ENCODE measurements around the gene AAK1.
A peak's percentile ranks its signal among the peaks of the same experiment; 100 is the strongest.
"Not testable (repeated sequence)": the region's sequence is repeated elsewhere in the genome, so short reads cannot be mapped to it uniquely, and the experiment has no call there.

The AAK1 gene

DNA sequence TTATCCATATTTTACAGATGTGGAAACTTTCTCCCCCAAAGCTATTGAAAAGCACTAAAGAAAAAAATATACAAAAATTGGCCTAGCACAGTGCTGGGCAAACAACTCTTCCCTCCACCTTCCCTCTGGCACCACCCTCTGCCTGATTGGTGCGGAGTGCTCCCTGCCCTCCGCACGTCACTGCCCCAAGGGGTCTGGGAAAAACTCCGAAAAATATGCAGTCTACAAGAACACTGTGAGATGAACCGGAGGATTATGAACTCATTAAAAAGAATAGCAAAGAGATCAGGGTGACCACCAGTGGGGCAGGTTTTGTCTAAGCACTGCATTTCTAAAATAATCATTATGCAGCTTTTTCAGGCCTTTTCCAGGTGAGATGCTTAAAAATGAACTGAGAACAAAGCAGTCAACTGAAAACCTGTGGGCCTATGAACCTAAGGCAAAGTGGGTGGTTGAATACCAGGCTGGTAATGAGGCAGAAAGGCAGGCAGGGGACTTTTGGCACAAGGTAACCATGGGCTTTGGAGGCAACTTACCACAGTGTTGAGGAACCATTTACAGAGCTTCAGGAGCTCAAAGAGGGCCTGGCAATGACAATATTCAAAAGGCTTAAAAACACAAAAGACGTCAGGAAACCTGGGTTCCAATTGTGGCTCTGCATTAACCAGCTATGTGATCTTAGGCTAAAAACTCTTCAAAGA, 57.5 kb downstream of the AAK1 start:
- Mint-ChIP-seq H3K4me1 (peaks cover 91% of the 10 kb centered on the region), H3K9me3 (no peaks in the 10 kb centered on the region), H3K27ac (peak overlapping the region; percentile 56), H3K4me3 (peak overlapping the region; percentile 9), H3K27me3 (no peaks in the 10 kb centered on the region), H3K36me3 (ENCODE audit: low read depth) (peaks cover 6% of the 10 kb centered on the region)
- ATAC-seq (peak; percentile 52), DNase-seq (no peak)

DNA sequence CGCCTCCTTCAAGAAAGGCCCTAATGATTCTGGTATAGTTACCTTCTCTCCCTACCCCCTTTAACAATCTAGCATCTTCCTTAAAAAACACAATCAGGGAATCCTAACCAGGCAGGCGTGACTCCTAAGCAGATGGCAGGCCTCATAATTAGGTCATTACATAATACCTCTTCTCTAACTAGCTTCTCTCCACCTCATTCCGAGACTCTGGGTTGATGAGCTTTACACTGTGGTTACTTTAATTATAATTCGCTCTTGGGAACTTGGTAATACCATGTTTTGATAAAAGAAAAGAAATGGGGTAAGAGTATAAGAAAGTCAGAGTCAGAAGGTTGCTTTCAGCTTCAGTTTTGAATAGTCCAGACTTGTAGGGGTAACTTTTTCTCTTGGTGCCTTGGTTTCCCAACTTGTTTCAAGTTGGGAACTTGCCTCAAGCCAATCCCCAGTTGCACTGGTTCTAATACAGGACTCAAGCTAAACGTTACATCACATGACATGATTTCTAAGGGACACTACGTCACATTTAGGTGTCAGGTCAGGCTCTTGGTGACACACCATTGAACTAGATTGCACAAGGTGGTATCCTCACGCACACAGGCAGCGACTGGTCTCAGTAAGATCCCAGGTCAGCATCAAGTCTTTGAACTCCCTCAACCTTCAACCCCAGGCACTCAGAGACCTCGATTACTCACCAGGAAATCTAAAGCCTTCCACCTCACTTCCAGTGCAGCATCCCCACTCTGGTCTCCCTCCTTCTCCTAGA, 59.2 kb downstream of the AAK1 start:
- Mint-ChIP-seq H3K9me3 (no peaks in the 10 kb centered on the region), H3K36me3 (ENCODE audit: low read depth) (peaks cover 10% of the 10 kb centered on the region), H3K27ac (peak overlapping the region; percentile 75), H3K27me3 (no peaks in the 10 kb centered on the region), H3K4me3 (peak overlapping the region; percentile 3), H3K4me1 (peaks cover 89% of the 10 kb centered on the region)
- ATAC-seq (peak; percentile 31), DNase-seq (no peak)

GRCh38 chr2:69583321-69583833, 60.2 kb downstream of the AAK1 start:
- ATAC-seq (no peak), DNase-seq (no peak)
- Mint-ChIP-seq H3K27ac (peak overlapping the region; percentile 75), H3K9me3 (no peaks in the 10 kb centered on the region), H3K4me1 (peaks cover 89% of the 10 kb centered on the region), H3K27me3 (no peaks in the 10 kb centered on the region), H3K36me3 (ENCODE audit: low read depth) (peaks cover 10% of the 10 kb centered on the region), H3K4me3 (peak overlapping the region; percentile 71)

DNA sequence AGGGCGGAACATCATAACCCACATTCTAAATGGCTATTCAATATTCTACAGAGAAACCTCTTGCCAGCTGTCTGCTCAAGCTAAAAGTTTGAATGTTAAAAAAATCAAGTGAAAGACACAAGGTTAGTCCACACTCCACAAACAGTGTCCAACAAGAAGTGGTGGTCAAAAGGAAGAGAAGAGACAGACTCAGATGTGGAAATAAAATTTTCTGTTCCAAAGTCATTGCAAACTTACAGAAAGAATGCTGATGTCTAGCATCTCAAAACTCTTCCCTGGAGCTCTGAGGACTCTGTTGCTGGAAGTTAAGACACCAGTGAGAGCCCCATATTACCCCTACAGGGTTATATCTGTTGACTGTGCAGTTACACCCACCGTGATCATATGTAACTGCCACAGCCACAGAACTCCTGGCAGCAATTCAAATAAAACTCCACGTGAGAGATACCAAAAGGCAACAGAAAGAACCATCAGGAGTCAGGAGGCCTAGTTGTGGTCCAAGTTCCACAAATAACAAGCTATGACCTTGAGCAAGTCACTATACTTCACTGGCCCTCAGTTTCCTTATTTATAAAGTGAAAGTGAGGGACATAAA, 60.9 kb downstream of the AAK1 start:
- peak; percentile 27 for ATAC-seq
- Mint-ChIP-seq H3K27me3 (no peaks in the 10 kb centered on the region), H3K27ac (peak overlapping the region; percentile 67), H3K9me3 (no peaks in the 10 kb centered on the region), H3K4me3 (peak overlapping the region; percentile 71), H3K4me1 (peaks cover 89% of the 10 kb centered on the region), H3K36me3 (ENCODE audit: low read depth) (peaks cover 10% of the 10 kb centered on the region)
- no peak for DNase-seq

- peak; percentile 5 for ATAC-seq
- Mint-ChIP-seq H3K27ac (peak overlapping the region; percentile 67), H3K9me3 (no peaks in the 10 kb centered on the region), H3K27me3 (no peaks in the 10 kb centered on the region), H3K4me3 (peak overlapping the region; percentile 71), H3K4me1 (peaks cover 91% of the 10 kb centered on the region), H3K36me3 (ENCODE audit: low read depth) (peaks cover 10% of the 10 kb centered on the region)
- DNase-seq: peak; percentile 32
Observed at GRCh38 chr2:69581774-69582581, 61.6 kb downstream of the AAK1 start.

DNA sequence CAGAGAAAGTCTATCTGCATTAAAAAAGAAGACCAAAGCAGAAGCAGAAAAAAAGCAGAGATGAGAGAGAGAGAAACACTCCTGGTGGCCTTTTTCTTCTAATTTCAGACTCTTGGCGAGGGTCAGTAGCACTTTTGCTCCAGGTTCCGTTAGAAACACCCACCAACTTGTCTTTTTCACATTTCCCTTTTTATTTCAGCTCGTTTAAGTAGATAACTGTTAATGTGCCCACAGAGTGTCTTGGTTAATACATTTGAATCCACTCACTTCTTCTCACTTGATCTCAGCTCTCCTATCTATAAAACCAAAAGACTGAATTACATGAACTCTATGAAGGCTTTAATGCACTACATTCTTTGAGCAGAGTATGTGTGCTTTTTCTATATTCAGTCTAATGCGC, 63.1 kb downstream of the AAK1 start:
- Mint-ChIP-seq H3K27me3 (no peaks in the 10 kb centered on the region), H3K27ac (peak overlapping the region; percentile 2), H3K36me3 (ENCODE audit: low read depth) (peaks cover 10% of the 10 kb centered on the region), H3K4me1 (peaks cover 86% of the 10 kb centered on the region), H3K4me3 (no peak overlapping the region), H3K9me3 (no peaks in the 10 kb centered on the region)
- no peak for DNase-seq
- ATAC-seq: no peak

- Mint-ChIP-seq H3K9me3 (no peaks in the 10 kb centered on the region), H3K36me3 (ENCODE audit: low read depth) (peaks cover 7% of the 10 kb centered on the region), H3K4me3 (no peak overlapping the region), H3K27ac (peak overlapping the region; percentile 69), H3K27me3 (no peaks in the 10 kb centered on the region), H3K4me1 (peaks cover 80% of the 10 kb centered on the region)
- DNase-seq: no peak
- no peak for ATAC-seq
Observed at GRCh38 chr2:69579536-69579935, 64.0 kb downstream of the AAK1 start.

DNA sequence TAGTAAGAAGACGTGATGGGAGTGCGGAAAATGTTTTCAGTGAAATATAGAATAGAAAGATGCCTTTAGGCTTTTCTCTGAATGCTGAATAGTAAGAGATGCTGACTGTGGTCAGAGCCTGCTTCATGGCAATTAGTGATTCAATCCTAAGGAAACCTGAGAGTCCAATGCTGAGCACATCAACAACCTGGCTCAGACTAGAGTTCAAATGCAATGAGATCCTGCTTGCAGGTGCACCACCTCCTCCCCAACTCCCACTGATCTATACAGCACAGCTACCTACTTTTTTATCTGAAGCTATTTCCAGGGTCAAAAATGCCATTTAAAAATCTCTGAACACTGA, 65.4 kb downstream of the AAK1 start:
- Mint-ChIP-seq H3K9me3 (no peaks in the 10 kb centered on the region), H3K4me3 (no peak overlapping the region), H3K27me3 (no peaks in the 10 kb centered on the region), H3K36me3 (ENCODE audit: low read depth) (peaks cover 6% of the 10 kb centered on the region), H3K4me1 (peaks cover 70% of the 10 kb centered on the region), H3K27ac (peak overlapping the region; percentile 69)
- DNase-seq (no peak), ATAC-seq (no peak)

DNA sequence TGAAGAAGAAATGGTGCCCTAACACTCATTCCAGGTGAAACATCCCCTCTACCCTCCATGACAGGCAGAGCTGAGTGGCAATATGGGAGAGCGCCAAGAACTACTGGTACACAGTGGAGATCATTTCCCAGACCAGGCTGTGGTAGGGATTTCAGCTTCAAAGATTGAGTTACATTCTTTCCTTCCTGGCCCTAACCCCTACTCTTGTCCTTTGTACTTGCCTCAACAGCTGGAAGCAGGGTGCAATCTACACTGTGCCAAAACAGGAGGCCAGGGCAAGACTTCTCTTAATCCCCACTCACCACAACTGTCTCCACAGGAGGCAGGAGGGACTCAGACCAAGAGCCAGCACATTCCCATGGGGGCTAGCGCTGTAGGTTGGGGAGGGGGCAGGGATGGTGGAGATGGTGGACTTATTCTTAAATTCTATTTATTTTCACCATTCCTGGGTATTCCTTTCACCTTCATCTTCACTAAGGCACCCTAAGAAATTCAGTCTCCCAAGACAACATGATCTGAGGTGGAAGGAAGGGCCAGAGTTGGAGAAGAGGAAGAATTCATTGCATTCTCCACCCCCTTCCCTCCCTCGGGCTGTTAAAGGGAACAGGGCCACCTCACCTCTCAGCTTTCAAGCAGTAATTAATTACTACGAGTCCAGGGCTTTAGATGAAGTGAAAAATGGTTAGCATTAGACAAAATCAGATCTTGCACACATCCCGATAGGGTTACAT, 65.9 kb downstream of the AAK1 start:
- Mint-ChIP-seq H3K27me3 (no peaks in the 10 kb centered on the region), H3K9me3 (no peaks in the 10 kb centered on the region), H3K36me3 (ENCODE audit: low read depth) (peaks cover 6% of the 10 kb centered on the region), H3K4me3 (no peak overlapping the region), H3K27ac (peak overlapping the region; percentile 69), H3K4me1 (peaks cover 70% of the 10 kb centered on the region)
- DNase-seq (no peak), ATAC-seq (no peak)

GRCh38 chr2:69576880-69577279, 66.7 kb downstream of the AAK1 start:
- H3K36me3 Mint-ChIP-seq (ENCODE audit: low read depth): peaks cover 7% of the 10 kb centered on the region
- no peaks in the 10 kb centered on the region for H3K27me3 Mint-ChIP-seq
- DNase-seq (no peak), ATAC-seq (no peak)
- peaks cover 70% of the 10 kb centered on the region for H3K4me1 Mint-ChIP-seq
- no peak overlapping the region for H3K27ac Mint-ChIP-seq
- no peak overlapping the region for H3K4me3 Mint-ChIP-seq
- no peaks in the 10 kb centered on the region for H3K9me3 Mint-ChIP-seq

GRCh38 chr2:69575926-69576325, 67.6 kb downstream of the AAK1 start:
- no peaks in the 10 kb centered on the region for H3K9me3 Mint-ChIP-seq
- H3K27ac Mint-ChIP-seq: no peak overlapping the region
- H3K36me3 Mint-ChIP-seq (ENCODE audit: low read depth): peaks cover 8% of the 10 kb centered on the region
- no peaks in the 10 kb centered on the region for H3K27me3 Mint-ChIP-seq
- H3K4me1 Mint-ChIP-seq: peaks cover 72% of the 10 kb centered on the region
- no peak overlapping the region for H3K4me3 Mint-ChIP-seq
- no peak for ATAC-seq
- DNase-seq: no peak

- not testable (repeated sequence) for ATAC-seq; H3K36me3 Mint-ChIP-seq (ENCODE audit: low read depth); H3K27ac Mint-ChIP-seq; DNase-seq; H3K9me3 Mint-ChIP-seq; H3K4me3 Mint-ChIP-seq; H3K27me3 Mint-ChIP-seq
- H3K4me1 Mint-ChIP-seq: peaks cover 73% of the 10 kb centered on the region
Observed at GRCh38 chr2:69575371-69575770, 68.2 kb downstream of the AAK1 start.

GRCh38 chr2:69572641-69573040, 70.9 kb downstream of the AAK1 start:
- Mint-ChIP-seq H3K4me3 (no peak overlapping the region), H3K4me1 (peaks cover 73% of the 10 kb centered on the region), H3K9me3 (no peaks in the 10 kb centered on the region), H3K27ac (peak overlapping the region; percentile 58), H3K27me3 (no peaks in the 10 kb centered on the region), H3K36me3 (ENCODE audit: low read depth) (peaks cover 3% of the 10 kb centered on the region)
- no peak for DNase-seq
- ATAC-seq: no peak

- peak overlapping the region; percentile 71 for H3K27ac Mint-ChIP-seq
- H3K36me3 Mint-ChIP-seq (ENCODE audit: low read depth): peaks cover 3% of the 10 kb centered on the region
- peaks cover 77% of the 10 kb centered on the region for H3K4me1 Mint-ChIP-seq
- DNase-seq (no peak), ATAC-seq (no peak)
- H3K27me3 Mint-ChIP-seq: no peaks in the 10 kb centered on the region
- H3K9me3 Mint-ChIP-seq: no peaks in the 10 kb centered on the region
- no peak overlapping the region for H3K4me3 Mint-ChIP-seq
Observed at GRCh38 chr2:69571189-69571588, 72.3 kb downstream of the AAK1 start.

All from activated naive CD8-positive, alpha-beta T cell treated with anti-CD3 and anti-CD28 coated beads, Interleukin-2, amount 50 U/mL, for 24 hours (primary cell).